HG03095 (cell line): ENCODE measurements around the gene CEMIP2.

ENCODE experiments used
- ATAC-seq: cut with Tn5 transposase; IDR thresholded peaks from one replicate; pipeline ENCODE4 v1.9.1; 2021; ENCODE audit warnings: moderate library complexity; ENCODE audit not compliant: unreplicated experiment

Gene CEMIP2

GRCh38 chr9:71778085-71778484, 9.8 kb upstream of the CEMIP2 start:
- ATAC-seq = no peak

GRCh38 chr9:71774920-71775319, 6.6 kb upstream of the CEMIP2 start:
- ATAC-seq = no peak

- no peak for ATAC-seq
Observed at GRCh38 chr9:71772726-71773125, 4.4 kb upstream of the CEMIP2 start.

GRCh38 chr9:71770170-71770569, 1.9 kb upstream of the CEMIP2 start:
- ATAC-seq = no peak

- ATAC-seq = peak; percentile 31
Observed at GRCh38 chr9:71769175-71770161, 1.2 kb upstream of the CEMIP2 start.

- no peak for ATAC-seq
Observed at GRCh38 chr9:71767776-71768321, 464 bp downstream of the CEMIP2 start.

- ATAC-seq = no peak
Observed at GRCh38 chr9:71767163-71767775, 1.0 kb downstream of the CEMIP2 start.

- no peak for ATAC-seq
Observed at GRCh38 chr9:71766663-71767062, 1.6 kb downstream of the CEMIP2 start.

- ATAC-seq = no peak
Observed at GRCh38 chr9:71765693-71766092, 2.6 kb downstream of the CEMIP2 start.

GRCh38 chr9:71764891-71765290, 3.4 kb downstream of the CEMIP2 start:
- no peak for ATAC-seq

GRCh38 chr9:71764463-71764862, 3.9 kb downstream of the CEMIP2 start:
- ATAC-seq = no peak

GRCh38 chr9:71763832-71764231, 4.5 kb downstream of the CEMIP2 start:
- ATAC-seq = no peak

- ATAC-seq = no peak
Observed at GRCh38 chr9:71762900-71763653, 5.2 kb downstream of the CEMIP2 start.

GRCh38 chr9:71761938-71762353, 6.4 kb downstream of the CEMIP2 start:
- no peak for ATAC-seq

GRCh38 chr9:71760901-71761300, 7.4 kb downstream of the CEMIP2 start:
- ATAC-seq = no peak

- no peak for ATAC-seq
Observed at GRCh38 chr9:71758785-71759184, 9.5 kb downstream of the CEMIP2 start.

- ATAC-seq = no peak
Observed at GRCh38 chr9:71758277-71758676, 10.0 kb downstream of the CEMIP2 start.

- ATAC-seq = no peak
Observed at GRCh38 chr9:71756753-71757152, 11.6 kb downstream of the CEMIP2 start.

GRCh38 chr9:71755869-71756268, 12.4 kb downstream of the CEMIP2 start:
- no peak for ATAC-seq

GRCh38 chr9:71755230-71755629, 13.1 kb downstream of the CEMIP2 start:
- ATAC-seq = no peak

- no peak for ATAC-seq
Observed at GRCh38 chr9:71754151-71754550, 14.2 kb downstream of the CEMIP2 start.
